Measurements from ENCODE around the gene USP27X. TPM values are rescaled to one million over a fixed set of nuclear protein-coding genes. Genes with fewer than 3 reads are reported as not detected.

USP27X gene
- total and polyA plus RNA-seq, 8 donors = 0.72 to 5.7 (median 1.5) TPM

- Histone ChIP-seq H3K27me3 (peaks cover 0 to 9% (median 0%) of the 10 kb centered on the region in 4 donors), H3K9me3 (no peaks in the 10 kb centered on the region), H3K4me1 (no peaks in the 10 kb centered on the region), H3K4me3 (no peak overlapping the region), H3K27ac (no peak overlapping the region), H3K36me3 (no peaks in the 10 kb centered on the region)
- no peak for DNase-seq
- ATAC-seq = no peak
- intact Hi-C loops (cut with DNase I) = no loop called here
- WGBS, 2 donors = 71 to 78% methylated on average over 4 of the region's 4 CpGs
- FAIRE-seq = no peak
- TF ChIP-seq CTCF (IDR thresholded peaks at IDR 0.05) = no peak
Observed at GRCh38 chrX:49892542-49892941, 13.3 kb downstream of the USP27X start.

- WGBS, 2 donors = 71 to 75% methylated on average over 4 of the region's 4 CpGs
- no peak for FAIRE-seq
- Histone ChIP-seq H3K9me3 (no peaks in the 10 kb centered on the region), H3K27me3 (peaks cover 0 to 29% (median 0%) of the 10 kb centered on the region in 4 donors), H3K4me3 (no peak overlapping the region), H3K27ac (no peak overlapping the region), H3K36me3 (no peaks in the 10 kb centered on the region), H3K4me1 (no peaks in the 10 kb centered on the region)
- no peak for DNase-seq
- TF ChIP-seq CTCF (IDR thresholded peaks at IDR 0.05) = no peak
- intact Hi-C loops (cut with DNase I) = no loop called here
- ATAC-seq = no peak
Observed at GRCh38 chrX:49896951-49897350, 17.7 kb downstream of the USP27X start.

GRCh38 chrX:49901048-49901447 is 21.8 kb downstream of the USP27X start:
- no peak overlapping the region for H3K27ac ChIP-seq
- no peak for ATAC-seq
- no peak overlapping the region for H3K4me3 ChIP-seq
- no peaks in the 10 kb centered on the region for H3K9me3 ChIP-seq
- intact Hi-C loops (cut with DNase I) = no loop called here
- no peaks in the 10 kb centered on the region for H3K36me3 ChIP-seq
- H3K27me3 ChIP-seq = peaks cover 0 to 22% (median 0%) of the 10 kb centered on the region in 4 donors
- no peak for TF ChIP-seq CTCF (IDR thresholded peaks at IDR 0.05)
- FAIRE-seq = no peak
- H3K4me1 ChIP-seq = no peaks in the 10 kb centered on the region
- no peak for DNase-seq

GRCh38 chrX:49910344-49910743 is 31.1 kb downstream of the USP27X start:
- no peak for FAIRE-seq
- 21 to 30% methylated on average over 3 of the region's 3 CpGs for WGBS, 2 donors

More at GRCh38 chrX:49910344-49910743, 31.1 kb downstream of the USP27X start:
- Histone ChIP-seq H3K27ac (no peak overlapping the region), H3K4me3 (no peak overlapping the region), H3K27me3 (no peaks in the 10 kb centered on the region), H3K9me3 (no peaks in the 10 kb centered on the region), H3K4me1 (no peaks in the 10 kb centered on the region), H3K36me3 (no peaks in the 10 kb centered on the region)
- DNase-seq (no peak), ATAC-seq (peak in 2 of 4 donors; percentile 55 to 65)
- TF ChIP-seq CTCF (IDR thresholded peaks at IDR 0.05) = no peak
- intact Hi-C loops (cut with DNase I) = loop anchor here in 1 of 3 donors (10.0 kb wide), 1 partner anchor 164 kb away; no protein-coding TSS in a partner anchor

Measured in pancreas (tissue), 10 donors.